ENCODE data around the gene PCBD1.
"Not testable (repeated sequence)": the region's sequence is repeated elsewhere in the genome, so short reads cannot be mapped to it uniquely, and the experiment has no call there.

PCBD1 gene

GRCh38 chr10:70861495-70862197 is 26.7 kb downstream of the PCBD1 start:
- DNase-seq = not testable (repeated sequence)

- no peak for DNase-seq
Observed at GRCh38 chr10:70858759-70859158, 29.6 kb downstream of the PCBD1 start.

- peak in 2 of 3 donors; percentile 41 to 43 for DNase-seq
Observed at GRCh38 chr10:70856454-70856853, 31.9 kb downstream of the PCBD1 start.

GRCh38 chr10:70853457-70853856 is 34.9 kb downstream of the PCBD1 start:
- no peak for DNase-seq

- no peak for DNase-seq
Observed at GRCh38 chr10:70853038-70853437, 35.3 kb downstream of the PCBD1 start.

- no peak for DNase-seq
Observed at GRCh38 chr10:70851597-70852475, 36.5 kb downstream of the PCBD1 start.

- DNase-seq = no peak
Observed at GRCh38 chr10:70850097-70850496, 38.3 kb downstream of the PCBD1 start.

GRCh38 chr10:70849582-70850016 is 38.8 kb downstream of the PCBD1 start:
- no peak for DNase-seq

- peak in 1 of 3 donors; percentile 71 for DNase-seq
Observed at GRCh38 chr10:70847659-70848360, 40.6 kb downstream of the PCBD1 start.

- no peak for DNase-seq
Observed at GRCh38 chr10:70846795-70847194, 41.6 kb downstream of the PCBD1 start.

- DNase-seq = no peak
Observed at GRCh38 chr10:70845816-70846215, 42.5 kb downstream of the PCBD1 start.

GRCh38 chr10:70845256-70845655 is 43.1 kb downstream of the PCBD1 start:
- peak in 1 of 3 donors; percentile 40 for DNase-seq

GRCh38 chr10:70843776-70844489 is 44.4 kb downstream of the PCBD1 start:
- no peak for DNase-seq

- no peak for DNase-seq
Observed at GRCh38 chr10:70843333-70843732, 45.0 kb downstream of the PCBD1 start.

- peak in 1 of 3 donors; percentile 34 for DNase-seq
Observed at GRCh38 chr10:70840836-70841235, 47.5 kb downstream of the PCBD1 start.

GRCh38 chr10:70838270-70838805 is 50.0 kb downstream of the PCBD1 start:
- peak; percentile 28 to 69 (median 62) for DNase-seq

- no peak for DNase-seq
Observed at GRCh38 chr10:70837660-70838059, 50.7 kb downstream of the PCBD1 start.

- no peak for DNase-seq
Observed at GRCh38 chr10:70836319-70836718, 52.0 kb downstream of the PCBD1 start.

- peak; percentile 82 to 92 (median 89) for DNase-seq
Observed at GRCh38 chr10:70834441-70835151, 53.8 kb downstream of the PCBD1 start.

GRCh38 chr10:70834021-70834420 is 54.3 kb downstream of the PCBD1 start:
- DNase-seq = peak; percentile 59 to 73 (median 64)

- DNase-seq = no peak
Observed at GRCh38 chr10:70833601-70834000, 54.8 kb downstream of the PCBD1 start.
